Testis (tissue), 3 donors: ENCODE results near the gene FIGNL2. TPM values are rescaled to one million over a fixed set of nuclear protein-coding genes. Genes with fewer than 3 reads are reported as not detected.

Experiments used
- DNase-seq: peaks from one replicate; pipeline ENCODE4 v3.0.0-alpha.2; 2019
- H3K27ac ChIP-seq, 2 donors: fragments of 200-600 bp; sonication (generic); one replicate each; pipeline ENCODE4 v1.5.1; 2019
- H3K27me3 ChIP-seq: fragments of 200-600 bp; sonication (generic); one replicate; pipeline ENCODE4 v1.5.1; 2019
- H3K36me3 ChIP-seq: fragments of 200-600 bp; sonication (generic); one replicate; pipeline ENCODE4 v1.5.1; 2017; ENCODE audit warnings: low read depth; ENCODE audit errors: missing control alignments
- H3K4me1 ChIP-seq: fragments of 200-600 bp; sonication (generic); one replicate; pipeline ENCODE4 v1.5.1; 2019
- H3K4me3 ChIP-seq, 2 donors: fragments of 200-600 bp; sonication (generic); one replicate each; pipeline ENCODE4 v1.5.1; 2017 to 2019
- H3K9me3 ChIP-seq: fragments of 200-600 bp; sonication (generic); one replicate; pipeline ENCODE4 v1.5.1; 2017
- CTCF ChIP-seq, 3 experiments: fragments of 450-650 bp in 2 of 3; fragments of 200-600 bp in 1 of 3; sonication (generic) in 1 of 3; IDR thresholded peaks; one replicate each; pipeline ENCODE4 v1.5.1; 2016 to 2019; ENCODE audit warnings: antibody characterized with exemption in 3 of 3, mild to moderate bottlenecking in 2 of 3, moderate library complexity in 1 of 3
- POLR2A ChIP-seq: fragments of 450-650 bp; IDR thresholded peaks from one replicate; pipeline ENCODE4 v1.6.1; 2017; ENCODE audit warnings: antibody characterized with exemption, mild to moderate bottlenecking, moderate library complexity
- WGBS, 2 donors: methylation state at CpG; one replicate each; pipeline ENCODE4 v1.1.5; 2018; 5-methylcytosine and 5-hydroxymethylcytosine counted together
- intact Hi-C: fragments of 100-400 bp; cut with DNase I; formaldehyde crosslinking; loops from one replicate; pipeline ENCODE4 v1.15.1; 2023; ENCODE audit warnings: low total_unique reads
- polyA plus RNA-seq: library from polyadenylated mRNA; stranded (reverse); fragments of 350-450 nt; fragmentation: Illumina TruSeq; extraction: RNeasy Lipid Tissue Mini Kit (QIAGEN cat#74804); gene quantifications from one replicate; pipeline ENCODE4 v1.2.3, GENCODE V29; 2014; ENCODE audit warnings: low read depth, low replicate concordance; ENCODE audit not compliant: insufficient read depth
- total RNA-seq, 2 donors: library from RNA; depleted of rRNA; stranded (reverse); fragments of >200 nt; gene quantifications; one replicate each; pipeline ENCODE4 v1.2.3, GENCODE V29; 2016

The FIGNL2 gene
- total and polyA plus RNA-seq, 3 donors from 2014 or later, result 1.1 to 2.1 (median 1.7) TPM

GRCh38 chr12:51871126-51871525 is 22.6 kb upstream of the FIGNL2 start:
- WGBS, 2 donors, result 67 to 89% methylated on average over 5 to 6 of the region's 6 CpGs
- H3K4me1 ChIP-seq, result peaks cover 5% of the 10 kb centered on the region
- H3K27ac ChIP-seq, result no peak overlapping the region
- peak; percentile 41 for DNase-seq
- no peak overlapping the region for H3K4me3 ChIP-seq
- H3K36me3 ChIP-seq, result no peaks in the 10 kb centered on the region
- no peaks in the 10 kb centered on the region for H3K27me3 ChIP-seq
- intact Hi-C loops, result loop anchor here (10.0 kb wide), 1 partner anchor 186 kb away; no protein-coding TSS in a partner anchor
- H3K9me3 ChIP-seq, result no peaks in the 10 kb centered on the region
- TF ChIP-seq CTCF (IDR thresholded peaks at IDR 0.05) (no peak), POLR2A (no peak)

- intact Hi-C loops, result loop anchor here (10.0 kb wide), 1 partner anchor 186 kb away; no protein-coding TSS in a partner anchor
- no peaks in the 10 kb centered on the region for H3K27me3 ChIP-seq
- DNase-seq, result no peak
- TF ChIP-seq CTCF (IDR thresholded peaks at IDR 0.05), result no peak
- no peak for TF ChIP-seq POLR2A
- 68 to 74% methylated on average over 4 of the region's 4 CpGs for WGBS, 2 donors
- H3K36me3 ChIP-seq, result no peaks in the 10 kb centered on the region
- H3K27ac ChIP-seq, result no peak overlapping the region
- no peak overlapping the region for H3K4me3 ChIP-seq
- no peaks in the 10 kb centered on the region for H3K9me3 ChIP-seq
- H3K4me1 ChIP-seq, result peaks cover 5% of the 10 kb centered on the region
Observed at GRCh38 chr12:51870504-51870903, 22.0 kb upstream of the FIGNL2 start.

GRCh38 chr12:51869931-51870330 is 21.4 kb upstream of the FIGNL2 start:
- WGBS, 2 donors, result 53 to 61% methylated on average over 3 of the region's 3 CpGs
- no peak for DNase-seq
- TF ChIP-seq CTCF (IDR thresholded peaks at IDR 0.05) (no peak), POLR2A (no peak)

GRCh38 chr12:51869496-51869865 is 21.0 kb upstream of the FIGNL2 start:
- TF ChIP-seq CTCF (IDR thresholded peaks at IDR 0.05) (no peak), POLR2A (no peak)
- Histone ChIP-seq H3K27ac (no peak overlapping the region), H3K9me3 (no peaks in the 10 kb centered on the region), H3K27me3 (no peaks in the 10 kb centered on the region), H3K36me3 (no peaks in the 10 kb centered on the region), H3K4me3 (peak overlapping the region; percentile 33 to 59), H3K4me1 (peaks cover 5% of the 10 kb centered on the region)
- no peak for DNase-seq
- 18 to 36% methylated on average over 6 to 20 of the region's 20 CpGs for WGBS, 2 donors
- intact Hi-C loops, result no loop called here

More at GRCh38 chr12:51869931-51870330, 21.4 kb upstream of the FIGNL2 start:
- Histone ChIP-seq H3K9me3 (no peaks in the 10 kb centered on the region), H3K27ac (no peak overlapping the region), H3K4me1 (peaks cover 5% of the 10 kb centered on the region), H3K27me3 (no peaks in the 10 kb centered on the region), H3K4me3 (no peak overlapping the region), H3K36me3 (no peaks in the 10 kb centered on the region)
- intact Hi-C loops, result loop anchor here (10.0 kb wide), 1 partner anchor 185 kb away; no protein-coding TSS in a partner anchor

- Histone ChIP-seq H3K4me1 (peaks cover 5% of the 10 kb centered on the region), H3K4me3 (peak overlapping the region; percentile 33 to 59), H3K27me3 (no peaks in the 10 kb centered on the region), H3K36me3 (no peaks in the 10 kb centered on the region), H3K27ac (no peak overlapping the region), H3K9me3 (no peaks in the 10 kb centered on the region)
- WGBS, 2 donors, result 0 to 3% methylated on average over 9 to 54 of the region's 67 CpGs
- no peak for TF ChIP-seq CTCF (IDR thresholded peaks at IDR 0.05)
- no peak for TF ChIP-seq POLR2A
- intact Hi-C loops, result no loop called here
- DNase-seq, result no peak
Observed at GRCh38 chr12:51868821-51869495, 20.4 kb upstream of the FIGNL2 start.
